NCI-H1436 (cell line): ENCODE results near the gene ELAVL1.

Source experiments
- DNase-seq: peaks from one replicate; lab custom pipeline; 2025; lab: John Stamatoyannopoulos, UW

The ELAVL1 gene

GRCh38 chr19:7983995-7984837, 21.2 kb downstream of the ELAVL1 start:
- DNase-seq, result no peak

- DNase-seq, result no peak
These were observed 22.0 kb downstream of the ELAVL1 start for GRCh38 chr19:7983286-7983950.

GRCh38 chr19:7982651-7983099, 22.8 kb downstream of the ELAVL1 start:
- no peak for DNase-seq

GRCh38 chr19:7982103-7982502, 23.3 kb downstream of the ELAVL1 start:
- no peak for DNase-seq

GRCh38 chr19:7981661-7982060, 23.8 kb downstream of the ELAVL1 start:
- no peak for DNase-seq

GRCh38 chr19:7981199-7981598, 24.2 kb downstream of the ELAVL1 start:
- no peak for DNase-seq

- DNase-seq, result no peak
These were observed 24.8 kb downstream of the ELAVL1 start for GRCh38 chr19:7980635-7981121.

- no peak for DNase-seq
These were observed 25.3 kb downstream of the ELAVL1 start for GRCh38 chr19:7980168-7980567.

- DNase-seq, result no peak
These were observed 25.9 kb downstream of the ELAVL1 start for GRCh38 chr19:7979559-7979958.

- DNase-seq, result no peak
These were observed 26.4 kb downstream of the ELAVL1 start for GRCh38 chr19:7979011-7979410.

- DNase-seq, result no peak
These were observed 27.1 kb downstream of the ELAVL1 start for GRCh38 chr19:7978179-7978825.

- DNase-seq, result no peak
These were observed 27.8 kb downstream of the ELAVL1 start for GRCh38 chr19:7977723-7978040.

- DNase-seq, result no peak
These were observed 28.3 kb downstream of the ELAVL1 start for GRCh38 chr19:7977021-7977722.

- no peak for DNase-seq
These were observed 29.0 kb downstream of the ELAVL1 start for GRCh38 chr19:7976461-7976860.

- no peak for DNase-seq
These were observed 30.4 kb downstream of the ELAVL1 start for GRCh38 chr19:7975037-7975436.

GRCh38 chr19:7973883-7974282, 31.6 kb downstream of the ELAVL1 start:
- DNase-seq, result no peak

GRCh38 chr19:7971553-7972520, 33.6 kb downstream of the ELAVL1 start:
- DNase-seq, result no peak

- peak; percentile 21 for DNase-seq
These were observed 34.6 kb downstream of the ELAVL1 start for GRCh38 chr19:7970716-7971448.

GRCh38 chr19:7969555-7969939, 35.9 kb downstream of the ELAVL1 start:
- DNase-seq, result no peak

- DNase-seq, result no peak
These were observed 36.5 kb downstream of the ELAVL1 start for GRCh38 chr19:7968796-7969554.
